Progenitor cell of endocrine pancreas (in vitro differentiated cells): ENCODE measurements around the gene RIC8B. TPM values are rescaled to one million over a fixed set of nuclear protein-coding genes. Genes with fewer than 3 reads are reported as not detected.

Source experiments
- DNase-seq: peaks from one replicate; pipeline ENCODE4 v3.0.0; 2021; ENCODE audit warnings: low spot score; ENCODE audit not compliant: unreplicated experiment
- H3K27ac Mint-ChIP-seq: 2 replicates; pipeline ENCODE4 v1.8.0; 2021; ENCODE audit warnings: mild to moderate bottlenecking, moderate library complexity, mixed read lengths
- H3K27me3 Mint-ChIP-seq: 2 replicates; pipeline ENCODE4 v1.8.0; 2021; ENCODE audit warnings: mixed read lengths
- H3K36me3 Mint-ChIP-seq: 2 replicates; pipeline ENCODE4 v1.8.0; 2022; ENCODE audit warnings: mixed read lengths; ENCODE audit not compliant: insufficient read depth
- H3K4me1 Mint-ChIP-seq: 2 replicates; pipeline ENCODE4 v1.8.0; 2021; ENCODE audit warnings: low read depth, mixed read lengths
- H3K4me3 Mint-ChIP-seq: 2 replicates; pipeline ENCODE4 v1.8.0; 2021; ENCODE audit warnings: low read depth, mild to moderate bottlenecking, moderate library complexity, mixed read lengths
- H3K9me3 Mint-ChIP-seq: 2 replicates; pipeline ENCODE4 v1.8.0; 2021; ENCODE audit warnings: low read depth, mixed read lengths
- total RNA-seq: library from RNA; stranded (reverse); gene quantifications from 2 replicates; pipeline ENCODE4 v1.2.1, GENCODE V29; 2021
- TF ChIP-seq, protein P1 (sequence below): fragments of 200-600 bp; sonication (generic); IDR thresholded peaks from one replicate; pipeline ENCODE4 v1.5.0; 2021; ENCODE audit warnings: antibody characterized with exemption, mild to moderate bottlenecking; ENCODE audit not compliant: unreplicated experiment

Gene RIC8B
- total RNA-seq, 1 donor from 2014 or later, result 24.7 TPM

GRCh38 chr12:106841510-106842302, 67.2 kb downstream of the RIC8B start:
- H3K27ac Mint-ChIP-seq, result peak overlapping the region; percentile 34
- H3K36me3 Mint-ChIP-seq, result peaks cover 6% of the 10 kb centered on the region
- no peaks in the 10 kb centered on the region for H3K27me3 Mint-ChIP-seq
- H3K4me3 Mint-ChIP-seq, result no peak overlapping the region
- TF ChIP-seq, protein P1, sequence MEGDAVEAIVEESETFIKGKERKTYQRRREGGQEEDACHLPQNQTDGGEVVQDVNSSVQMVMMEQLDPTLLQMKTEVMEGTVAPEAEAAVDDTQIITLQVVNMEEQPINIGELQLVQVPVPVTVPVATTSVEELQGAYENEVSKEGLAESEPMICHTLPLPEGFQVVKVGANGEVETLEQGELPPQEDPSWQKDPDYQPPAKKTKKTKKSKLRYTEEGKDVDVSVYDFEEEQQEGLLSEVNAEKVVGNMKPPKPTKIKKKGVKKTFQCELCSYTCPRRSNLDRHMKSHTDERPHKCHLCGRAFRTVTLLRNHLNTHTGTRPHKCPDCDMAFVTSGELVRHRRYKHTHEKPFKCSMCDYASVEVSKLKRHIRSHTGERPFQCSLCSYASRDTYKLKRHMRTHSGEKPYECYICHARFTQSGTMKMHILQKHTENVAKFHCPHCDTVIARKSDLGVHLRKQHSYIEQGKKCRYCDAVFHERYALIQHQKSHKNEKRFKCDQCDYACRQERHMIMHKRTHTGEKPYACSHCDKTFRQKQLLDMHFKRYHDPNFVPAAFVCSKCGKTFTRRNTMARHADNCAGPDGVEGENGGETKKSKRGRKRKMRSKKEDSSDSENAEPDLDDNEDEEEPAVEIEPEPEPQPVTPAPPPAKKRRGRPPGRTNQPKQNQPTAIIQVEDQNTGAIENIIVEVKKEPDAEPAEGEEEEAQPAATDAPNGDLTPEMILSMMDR, result peak; percentile 65
- H3K4me1 Mint-ChIP-seq, result peaks cover 22% of the 10 kb centered on the region
- no peak for DNase-seq
- H3K9me3 Mint-ChIP-seq, result no peaks in the 10 kb centered on the region

DNA sequence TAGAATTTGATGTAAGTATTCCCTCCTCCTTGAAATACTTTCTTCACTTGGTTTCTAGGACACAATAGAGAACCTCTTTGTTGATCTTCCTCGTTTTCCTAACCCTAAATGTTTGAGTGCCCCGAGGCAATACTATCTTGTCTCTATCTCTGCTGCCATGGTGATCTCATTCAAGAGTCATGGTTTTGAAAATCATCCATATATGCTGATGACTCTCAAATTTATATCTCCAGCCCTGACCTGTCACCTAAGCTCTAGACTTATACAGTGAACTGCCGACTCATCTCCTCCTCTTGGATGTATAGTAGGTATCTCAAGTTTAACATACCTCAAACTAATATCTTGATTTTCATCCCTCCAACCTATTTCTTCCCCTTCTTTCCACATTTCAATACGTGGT, 71.4 kb downstream of the RIC8B start:
- peaks cover 14% of the 10 kb centered on the region for H3K36me3 Mint-ChIP-seq
- H3K27ac Mint-ChIP-seq, result no peak overlapping the region
- no peaks in the 10 kb centered on the region for H3K27me3 Mint-ChIP-seq
- TF ChIP-seq, protein P1, result no peak
- H3K4me1 Mint-ChIP-seq, result peaks cover 6% of the 10 kb centered on the region
- H3K4me3 Mint-ChIP-seq, result no peak overlapping the region
- no peak for DNase-seq
- no peaks in the 10 kb centered on the region for H3K9me3 Mint-ChIP-seq

DNA sequence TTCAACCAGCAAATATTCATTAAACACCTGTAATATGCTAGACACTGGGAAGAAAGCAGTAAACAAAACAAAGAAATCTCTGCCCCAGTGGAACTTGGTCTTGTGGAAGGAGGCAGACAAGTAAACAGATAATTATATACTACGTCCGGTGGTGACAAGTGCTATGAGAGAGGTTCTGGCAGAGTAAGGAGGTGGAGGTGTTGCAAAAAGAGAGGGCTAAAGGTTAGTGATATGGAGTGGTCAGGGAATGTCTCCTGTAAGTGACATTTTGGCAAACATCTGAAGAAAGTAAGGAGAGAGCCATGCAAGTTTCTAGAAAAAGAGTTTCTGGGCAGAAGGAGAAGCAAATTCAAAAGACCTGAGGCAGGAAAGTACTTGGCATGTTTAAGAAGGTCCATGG, 73.4 kb downstream of the RIC8B start:
- H3K27ac Mint-ChIP-seq, result no peak overlapping the region
- no peaks in the 10 kb centered on the region for H3K27me3 Mint-ChIP-seq
- H3K36me3 Mint-ChIP-seq, result peaks cover 15% of the 10 kb centered on the region
- no peak for DNase-seq
- H3K4me3 Mint-ChIP-seq, result no peak overlapping the region
- no peaks in the 10 kb centered on the region for H3K9me3 Mint-ChIP-seq
- TF ChIP-seq, protein P1, result no peak
- no peaks in the 10 kb centered on the region for H3K4me1 Mint-ChIP-seq

GRCh38 chr12:106851306-106851705, 76.8 kb downstream of the RIC8B start:
- Mint-ChIP-seq H3K4me3 (no peak overlapping the region), H3K9me3 (no peaks in the 10 kb centered on the region), H3K36me3 (peaks cover 16% of the 10 kb centered on the region), H3K27me3 (no peaks in the 10 kb centered on the region), H3K27ac (no peak overlapping the region), H3K4me1 (no peaks in the 10 kb centered on the region)
- no peak for DNase-seq
- TF ChIP-seq, protein P1, result no peak

DNA sequence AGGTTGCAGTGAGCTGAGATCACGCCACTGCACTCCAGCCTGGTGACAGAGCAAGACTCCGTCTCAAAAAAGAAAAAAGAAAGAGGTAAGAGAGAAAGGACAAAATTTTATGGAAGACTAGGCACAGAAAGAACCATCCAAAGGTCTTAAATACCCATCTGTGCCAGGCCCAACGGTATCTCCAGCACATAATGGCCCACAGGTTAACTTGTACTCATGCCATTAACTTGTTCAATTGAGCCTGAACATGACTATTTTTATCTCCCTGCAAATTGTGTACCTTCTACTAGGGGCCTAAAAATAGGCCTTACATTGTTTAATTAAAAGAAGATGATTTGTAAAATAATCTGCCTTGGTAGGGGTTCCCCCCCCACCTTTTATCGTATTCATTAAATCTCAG, 80.2 kb downstream of the RIC8B start:
- H3K4me1 Mint-ChIP-seq, result no peaks in the 10 kb centered on the region
- DNase-seq, result no peak
- H3K36me3 Mint-ChIP-seq, result peaks cover 11% of the 10 kb centered on the region
- no peaks in the 10 kb centered on the region for H3K9me3 Mint-ChIP-seq
- no peak overlapping the region for H3K4me3 Mint-ChIP-seq
- H3K27me3 Mint-ChIP-seq, result no peaks in the 10 kb centered on the region
- H3K27ac Mint-ChIP-seq, result no peak overlapping the region
- TF ChIP-seq, protein P1, result no peak
